ENCODE data around the gene DNAH10.
A peak's percentile ranks its signal among the peaks of the same experiment; 100 is the strongest.
"Not testable (repeated sequence)": the region's sequence is repeated elsewhere in the genome, so short reads cannot be mapped to it uniquely, and the experiment has no call there.

The DNAH10 gene

GRCh38 chr12:123910761-123911193, 148.7 kb downstream of the DNAH10 start:
- DNase-seq = no peak

- DNase-seq = not testable (repeated sequence)
Observed at GRCh38 chr12:123911672-123912409, 149.7 kb downstream of the DNAH10 start.

DNA sequence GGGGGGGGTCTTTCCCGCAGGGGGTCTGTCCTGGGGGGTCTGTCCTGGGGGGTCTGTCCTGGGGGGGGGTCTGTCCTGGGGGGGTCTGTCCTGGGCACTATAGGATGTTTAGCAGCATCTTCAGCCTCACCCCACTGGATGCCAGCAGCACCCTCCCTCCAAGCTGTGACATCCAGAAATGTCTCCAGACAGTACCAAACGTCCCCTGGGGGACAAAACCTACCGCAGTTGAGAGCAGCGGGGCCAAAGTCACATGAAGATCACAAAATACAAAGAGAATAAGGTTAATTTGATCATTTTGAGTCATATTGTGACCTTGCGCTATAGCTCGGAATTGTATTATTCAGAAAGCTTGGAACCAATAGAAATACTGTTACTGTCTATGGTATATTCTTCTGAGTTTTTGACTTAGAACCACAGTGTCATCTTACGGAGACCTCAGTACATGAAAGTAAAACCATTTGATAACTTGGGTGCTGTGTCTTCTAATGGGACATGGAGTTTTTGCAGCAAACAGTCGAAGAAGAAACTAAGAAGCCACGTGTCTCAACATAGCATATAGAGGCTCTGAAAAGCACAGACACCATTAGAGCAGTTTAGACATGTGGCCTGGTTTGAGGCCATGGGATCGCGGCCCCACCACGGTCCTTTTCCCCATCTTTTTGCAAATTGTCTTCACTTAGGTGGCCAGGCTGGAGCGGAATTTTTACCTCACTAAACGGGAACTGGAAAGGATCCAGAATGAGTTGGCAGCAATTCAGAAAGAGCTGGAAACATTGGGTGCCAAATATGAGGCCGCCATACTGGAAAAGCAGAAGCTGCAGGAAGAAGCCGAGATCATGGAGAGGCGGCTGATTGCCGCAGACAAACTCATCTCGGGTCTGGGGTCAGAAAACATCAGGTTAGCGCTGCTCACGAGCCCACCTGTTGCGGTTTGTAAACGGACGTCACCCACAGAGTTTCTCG, 150.6 kb downstream of the DNAH10 start:
- peak; percentile 31 for DNase-seq

GRCh38 chr12:123914726-123915333, 152.7 kb downstream of the DNAH10 start:
- DNase-seq = no peak

GRCh38 chr12:123916729-123917128, 154.6 kb downstream of the DNAH10 start:
- no peak for DNase-seq

- DNase-seq = no peak
Observed at GRCh38 chr12:123917337-123917850, 155.3 kb downstream of the DNAH10 start.

DNA sequence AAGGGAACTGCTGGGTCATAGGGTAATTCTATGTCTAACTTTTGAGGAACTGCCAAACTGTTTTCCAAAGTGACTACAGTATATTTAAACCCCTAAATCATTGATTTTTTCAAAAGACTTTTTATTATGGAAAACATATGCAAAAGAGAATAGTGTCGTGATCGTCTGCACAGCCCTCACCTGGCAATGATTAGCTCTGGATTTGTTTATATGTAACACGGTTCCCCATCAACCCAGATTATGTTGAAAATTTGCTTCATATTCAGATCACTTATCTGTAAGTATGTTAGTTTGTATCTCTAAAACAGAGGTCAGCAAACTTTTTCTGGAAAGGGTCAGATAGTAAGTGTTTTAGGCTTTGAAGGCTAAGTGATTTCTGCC, 157.9 kb downstream of the DNAH10 start:
- DNase-seq = no peak

DNA sequence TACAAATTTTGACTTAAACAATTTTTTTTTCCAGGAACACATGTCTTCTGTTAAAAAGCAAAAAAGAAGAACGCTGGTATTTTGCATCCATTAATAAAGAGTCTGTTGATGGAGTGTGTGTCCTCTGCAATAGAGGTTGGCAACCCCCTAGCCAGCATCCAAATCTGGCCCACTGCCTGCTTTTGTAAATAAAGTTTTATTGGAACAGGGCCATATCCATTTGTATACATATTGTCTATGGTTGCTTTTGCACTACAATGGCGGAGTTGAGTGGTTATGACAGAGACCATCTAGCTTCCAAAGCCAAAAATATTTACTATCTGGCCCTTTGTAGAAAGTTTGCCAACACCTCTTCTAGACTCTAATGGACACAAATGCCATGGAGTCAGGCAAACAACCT, 160.9 kb downstream of the DNAH10 start:
- no peak for DNase-seq

- DNase-seq = no peak
Observed at GRCh38 chr12:123923927-123924326, 161.8 kb downstream of the DNAH10 start.

DNA sequence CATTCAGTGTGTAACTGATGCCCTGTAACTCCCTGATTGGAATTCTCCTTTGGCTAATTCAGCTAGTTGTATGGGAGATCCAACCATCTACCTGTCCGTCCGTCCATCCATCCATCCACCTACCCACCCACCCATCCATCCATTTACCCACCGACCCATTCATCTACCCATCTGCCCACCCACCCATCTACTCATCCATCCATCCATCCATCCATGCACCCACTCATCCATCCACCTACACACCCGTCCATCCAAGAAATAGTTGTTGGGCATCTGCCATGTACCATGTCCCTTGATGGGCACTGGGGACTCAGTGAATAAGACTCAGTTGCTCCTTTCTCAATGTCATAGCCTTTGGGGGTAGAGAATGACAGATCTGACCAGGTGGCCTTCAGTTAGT, 162.4 kb downstream of the DNAH10 start:
- DNase-seq = no peak

DNA sequence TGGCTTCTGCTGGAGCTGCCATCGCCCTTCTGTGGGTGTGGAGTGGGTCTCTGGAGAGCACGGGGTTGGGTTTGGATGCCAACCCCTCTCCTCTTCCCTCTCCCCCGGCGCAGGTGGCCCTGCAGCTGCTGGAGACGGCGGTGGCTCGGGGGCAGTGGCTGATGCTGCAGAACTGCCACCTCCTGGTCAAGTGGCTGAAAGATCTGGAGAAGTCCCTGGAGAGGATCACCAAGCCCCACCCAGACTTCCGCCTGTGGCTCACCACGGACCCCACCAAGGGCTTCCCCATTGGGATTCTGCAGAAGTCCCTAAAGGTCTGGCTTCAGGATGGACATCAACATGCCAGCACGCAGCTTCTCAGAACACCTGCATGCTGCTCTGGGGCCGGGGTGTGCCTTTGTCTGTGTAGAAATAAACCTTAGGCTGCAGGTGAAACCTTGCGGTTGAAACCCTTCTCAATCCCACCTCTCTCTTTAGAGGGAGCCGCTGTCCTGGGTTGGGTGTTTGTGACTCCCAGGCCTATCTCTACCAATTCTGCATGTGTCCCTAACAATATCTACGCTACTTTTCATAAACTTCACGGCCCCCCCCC, 166.3 kb downstream of the DNAH10 start:
- peak; percentile 67 for DNase-seq

GRCh38 chr12:123928897-123929296, 166.8 kb downstream of the DNAH10 start:
- DNase-seq = no peak

- DNase-seq = no peak
Observed at GRCh38 chr12:123929946-123930583, 168.0 kb downstream of the DNAH10 start.

DNA sequence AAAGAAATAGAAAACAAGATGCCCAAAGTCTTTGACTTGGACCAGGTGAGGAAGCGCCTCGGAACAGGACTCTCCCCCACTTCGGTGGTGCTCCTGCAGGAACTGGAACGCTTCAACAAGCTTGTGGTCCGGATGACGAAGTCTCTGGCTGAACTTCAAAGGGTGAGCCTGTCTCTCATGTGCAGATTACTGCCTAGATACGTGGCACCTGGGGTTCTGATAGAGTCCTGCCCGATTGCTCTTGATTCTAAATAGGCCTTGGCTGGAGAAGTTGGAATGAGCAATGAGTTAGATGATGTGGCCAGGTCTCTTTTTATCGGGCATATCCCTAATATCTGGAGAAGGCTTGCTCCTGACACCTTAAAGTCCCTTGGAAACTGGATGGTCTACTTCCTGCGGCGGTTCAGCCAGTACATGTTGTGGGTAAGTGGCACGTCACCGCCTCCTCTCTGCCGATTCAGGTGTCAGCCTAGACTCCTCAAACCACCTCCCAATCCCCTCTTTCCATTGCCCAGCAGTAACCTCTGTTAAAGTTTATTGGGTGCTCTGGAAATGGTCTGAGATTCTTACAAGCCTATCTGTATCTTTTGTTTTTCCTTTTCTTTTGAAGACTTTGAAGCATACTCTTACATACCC, 169.7 kb downstream of the DNAH10 start:
- DNase-seq = peak; percentile 57

GRCh38 chr12:123933214-123933613, 171.1 kb downstream of the DNAH10 start:
- no peak for DNase-seq

DNA sequence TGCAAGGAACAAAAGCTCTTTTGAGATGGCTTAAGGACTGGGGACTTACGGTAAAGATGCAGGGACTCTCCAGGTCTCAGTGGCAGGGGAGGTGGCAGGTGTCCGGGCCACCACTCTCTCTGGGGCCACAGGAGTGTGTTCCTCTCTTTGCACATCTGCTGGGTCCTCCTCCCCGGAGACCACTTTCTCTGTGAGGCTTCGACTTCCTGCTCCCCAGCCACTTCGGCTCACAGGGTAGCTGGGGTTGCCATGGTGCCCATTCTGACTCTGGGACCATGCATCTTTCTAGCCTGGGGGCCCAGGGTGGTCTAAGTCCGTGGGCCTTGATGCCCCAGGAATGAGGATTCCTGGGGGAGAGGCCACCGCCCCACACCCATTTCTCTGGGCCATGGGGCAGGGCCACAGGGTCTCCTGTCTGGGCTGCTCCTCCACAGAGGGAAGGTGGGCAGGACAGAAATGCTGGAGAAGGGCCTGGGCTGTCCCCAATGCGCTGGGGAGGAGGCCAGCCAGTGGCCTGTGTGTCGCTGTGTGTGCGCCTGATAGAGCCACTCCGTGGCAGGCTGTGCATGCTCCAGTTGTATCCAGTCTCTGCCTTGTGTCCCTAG, 172.0 kb downstream of the DNAH10 start:
- no peak for DNase-seq

DNA sequence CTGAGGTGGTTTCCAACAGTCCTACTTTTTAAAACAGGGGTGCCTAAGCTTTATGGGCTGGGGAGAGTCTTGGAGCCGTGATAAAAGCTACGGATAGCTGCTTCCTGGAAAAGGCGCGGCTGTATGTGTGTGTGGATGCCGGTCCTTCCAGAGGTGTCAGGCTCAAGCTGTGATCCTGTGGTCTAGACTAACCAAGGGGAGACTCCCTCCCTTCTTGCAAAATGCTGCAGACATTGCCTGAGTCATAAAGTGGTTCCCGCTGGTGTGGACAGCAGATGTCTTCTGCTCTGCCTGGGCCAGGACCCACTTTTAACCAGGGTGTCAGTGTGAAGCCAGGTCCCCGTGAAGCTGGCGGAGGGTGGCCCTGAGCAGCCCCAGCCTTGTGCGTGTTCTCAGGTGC, 172.7 kb downstream of the DNAH10 start:
- DNase-seq = no peak

DNA sequence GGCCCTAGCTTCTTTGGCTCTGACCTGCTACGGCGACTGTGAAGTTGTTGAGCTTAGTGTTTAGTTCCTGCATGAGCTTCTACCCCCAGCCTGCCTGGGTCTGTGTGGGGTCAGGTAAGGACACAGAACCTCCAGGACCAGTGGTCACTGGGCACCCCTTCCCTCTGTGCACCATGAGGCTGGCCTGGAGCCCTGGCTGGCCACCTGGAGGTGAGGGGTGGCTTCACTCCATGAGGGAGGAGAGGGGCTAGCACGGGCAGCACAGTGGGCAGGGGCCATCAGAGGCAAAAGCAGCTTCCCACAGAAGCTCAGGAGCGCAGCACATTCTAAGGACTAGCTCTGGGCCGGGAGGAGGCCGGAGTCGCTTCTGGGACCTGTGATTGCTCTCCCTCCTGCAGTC, 173.9 kb downstream of the DNAH10 start:
- DNase-seq = no peak

DNA sequence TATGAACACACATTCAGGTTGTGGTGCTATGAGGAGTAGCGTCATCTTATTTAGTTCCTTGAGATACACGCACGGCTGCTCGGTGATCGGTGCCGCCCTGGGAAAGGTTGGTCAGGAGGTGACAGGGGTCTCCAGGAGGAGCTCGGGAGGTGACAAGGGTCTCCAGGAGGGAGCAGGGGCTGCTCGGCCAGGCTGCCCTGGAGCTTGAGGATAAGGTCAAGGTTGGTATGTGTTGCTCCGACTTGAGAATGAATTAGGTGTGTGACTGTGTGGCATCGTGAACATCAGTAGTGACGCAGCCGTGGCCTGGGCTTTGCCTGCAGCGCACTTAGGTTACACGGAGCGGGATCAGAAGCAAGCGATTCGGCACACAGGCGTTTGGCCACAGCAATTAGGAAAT, 174.4 kb downstream of the DNAH10 start:
- no peak for DNase-seq

DNA sequence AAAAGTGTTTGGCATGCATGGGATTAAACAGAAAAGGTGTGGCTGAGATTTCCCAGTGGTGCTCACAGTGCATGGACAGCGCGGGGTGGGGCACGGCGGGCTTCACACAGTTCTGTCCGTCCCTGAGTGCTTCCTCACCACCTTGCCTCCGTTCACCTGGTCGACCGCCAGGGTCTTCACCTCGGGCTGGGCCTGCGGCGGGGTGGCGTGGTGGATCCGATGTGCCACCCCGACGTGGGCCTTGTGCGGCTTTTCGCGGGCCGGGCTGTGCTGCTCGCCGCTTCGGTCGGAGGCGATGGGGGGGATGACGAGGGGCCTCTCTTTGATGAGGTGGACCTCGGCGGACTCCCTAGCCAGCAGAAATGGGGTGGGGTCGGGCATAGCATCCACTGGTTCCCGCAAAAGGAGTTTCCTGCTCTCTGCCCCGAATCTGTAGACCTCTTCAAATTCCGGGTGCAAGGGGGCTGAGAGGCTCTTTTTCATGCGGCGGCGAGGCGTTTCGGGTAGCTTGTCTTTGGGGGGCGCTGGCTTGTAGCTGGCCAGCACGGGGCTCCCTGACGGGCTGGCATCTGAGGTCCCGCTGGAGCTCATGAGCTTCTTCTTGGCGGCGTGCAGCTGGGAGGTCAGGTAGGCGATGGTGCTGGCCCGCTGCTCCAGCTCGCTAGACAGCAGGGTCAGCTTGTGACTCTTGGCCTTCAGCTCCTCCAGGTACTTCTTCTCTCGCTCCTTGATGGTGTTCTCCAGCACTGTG, 175.0 kb downstream of the DNAH10 start:
- no peak for DNase-seq
